ENCODE results near the gene KPNA3. TPM values are rescaled to one million over a fixed set of nuclear protein-coding genes. Genes with fewer than 3 reads are reported as not detected.

Gene KPNA3
- total and polyA plus RNA-seq, 2 experiments from 2014 or later, result 30.5 to 55.7 TPM

- no peaks in the 10 kb centered on the region for H3K79me2 ChIP-seq (replicated peaks; ENCODE audit: insufficient read depth)
- Mint-ChIP-seq H3K27me3 (ENCODE audit: insufficient read depth, low read depth, poor library complexity) (no peaks in the 10 kb centered on the region), H3K9me3 (no peaks in the 10 kb centered on the region), H3K36me3 (ENCODE audit: low read depth) (peaks cover 24% of the 10 kb centered on the region; the same call in 2 of the 3 replicates), H3K4me1 (0 out of 3 replicates have a peak, but pooled peaks cover 2% of the 10 kb centered on the region), H3K4me3 (no peak overlapping the region), H3K27ac (peak overlapping the region; percentile 90)
- H4K20me1 ChIP-seq (replicated peaks; ENCODE audit: insufficient read depth), result no peaks in the 10 kb centered on the region
- no peak for DNase-seq (ENCODE audit: low spot score)
- TF ChIP-seq CTCF (conservative IDR thresholded peaks at IDR 0.05; ENCODE audit: low read depth in 2 of 2) (no peak), ZNF331 (CRISPR knock-in tag; IDR thresholded peaks at IDR 0.05; ENCODE audit: low read depth) (no peak), JUNB (IDR thresholded peaks at IDR 0.05; ENCODE audit: unreplicated experiment) (no peak), EZH2 (IDR thresholded peaks at IDR 0.05; ENCODE audit: low read depth, unreplicated experiment) (no peak)
- no peak overlapping the region for H3K4me3 ChIP-seq
- peak overlapping the region; percentile 22; the same call in 1 of the 2 replicates for H3K27ac ChIP-seq (ENCODE audit: low read depth)
- no peaks in the 10 kb centered on the region for H3K27me3 ChIP-seq (ENCODE audit: insufficient read depth)
- no peaks in the 10 kb centered on the region for H3K9me2 ChIP-seq (ENCODE audit: insufficient read depth)
- H3K4me1 ChIP-seq (ENCODE audit: insufficient read depth), result no peaks in the 10 kb centered on the region
- H3K4me2 ChIP-seq, result no peak overlapping the region
- H2AFZ ChIP-seq, result no peak overlapping the region
- no peaks in the 10 kb centered on the region; the same call in 1 of the 2 replicates for H3K36me3 ChIP-seq (ENCODE audit: insufficient read depth)
- no peaks in the 10 kb centered on the region for H3F3A ChIP-seq (replicated peaks; ENCODE audit: low read depth)
- ATAC-seq, result no peak
These were observed 59.1 kb downstream of the KPNA3 start for GRCh38 chr13:49733181-49733951.

DNA sequence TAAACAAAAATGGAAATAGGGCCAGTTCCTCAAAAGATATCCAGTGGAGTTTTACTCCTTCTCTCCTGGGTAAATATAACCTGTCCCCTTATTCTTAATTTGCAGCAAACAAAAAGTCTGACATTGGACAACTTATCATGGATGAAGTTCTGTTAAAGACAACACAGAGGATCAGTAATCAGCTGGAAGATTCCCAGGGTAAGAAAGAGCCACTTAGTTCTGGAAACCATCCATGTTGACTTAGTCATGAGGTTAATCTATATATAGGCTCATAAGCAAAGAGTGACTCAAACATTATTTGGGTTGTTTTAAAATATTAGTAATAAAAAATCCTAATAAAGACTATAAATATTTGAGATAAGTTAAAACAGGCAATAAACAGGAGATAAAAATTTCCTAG lies 60.7 kb downstream of the KPNA3 start:
- H3K4me3 ChIP-seq, result no peak overlapping the region
- TF ChIP-seq CTCF (conservative IDR thresholded peaks at IDR 0.05; ENCODE audit: low read depth in 2 of 2) (no peak), JUNB (IDR thresholded peaks at IDR 0.05; ENCODE audit: unreplicated experiment) (no peak)
- peaks cover 40% of the 10 kb centered on the region for H3K36me3 Mint-ChIP-seq (ENCODE audit: low read depth)
- H3K36me3 ChIP-seq (ENCODE audit: insufficient read depth), result no peaks in the 10 kb centered on the region; the same call in 1 of the 2 replicates
- H2AFZ ChIP-seq, result no peak overlapping the region
- H3K4me3 Mint-ChIP-seq, result no peak overlapping the region
- no peaks in the 10 kb centered on the region for H4K20me1 ChIP-seq (replicated peaks; ENCODE audit: insufficient read depth)
- DNase-seq (ENCODE audit: low spot score) (no peak), ATAC-seq (no peak)
- H3K4me2 ChIP-seq, result no peak overlapping the region
- no peaks in the 10 kb centered on the region for H3K9me2 ChIP-seq (ENCODE audit: insufficient read depth)
- no peaks in the 10 kb centered on the region for H3K4me1 ChIP-seq (ENCODE audit: insufficient read depth)
- no peaks in the 10 kb centered on the region for H3F3A ChIP-seq (replicated peaks; ENCODE audit: low read depth)
- no peaks in the 10 kb centered on the region; the same call in 2 of the 3 replicates for H3K9me3 Mint-ChIP-seq
- H3K27ac ChIP-seq (ENCODE audit: low read depth), result no peak overlapping the region
- no peak overlapping the region for H3K27ac Mint-ChIP-seq
- H3K4me1 Mint-ChIP-seq, result 0 out of 3 replicates have a peak, but pooled peaks cover 2% of the 10 kb centered on the region
- no peaks in the 10 kb centered on the region for H3K27me3 Mint-ChIP-seq (ENCODE audit: insufficient read depth, low read depth, poor library complexity)
- H3K27me3 ChIP-seq (ENCODE audit: insufficient read depth), result no peaks in the 10 kb centered on the region
- H3K79me2 ChIP-seq (replicated peaks; ENCODE audit: insufficient read depth), result no peaks in the 10 kb centered on the region

Measured in GM23338 (cell line).